ENCODE data around the gene RGS3. TPM values are rescaled to one million over a fixed set of nuclear protein-coding genes. Genes with fewer than 3 reads are reported as not detected.
A peak's percentile ranks its signal among the peaks of the same experiment; 100 is the strongest.

The RGS3 gene
- total and polyA plus RNA-seq, 12 donors: 65.4 to 201 (median 132) TPM

GRCh38 chr9:113594484-113595299 is 131.2 kb downstream of the RGS3 start:
- no peaks in the 10 kb centered on the region for H3K27me3 ChIP-seq
- H3K36me3 ChIP-seq: peaks cover 0 to 60% (median 30%) of the 10 kb centered on the region in 9 donors
- DNase-seq: no peak
- peaks cover 50 to 94% (median 87%) of the 10 kb centered on the region in 9 donors for H3K4me1 ChIP-seq
- ATAC-seq: peak; percentile 4 to 56 (median 24)
- peak overlapping the region; percentile 65 to 90 (median 80) for H3K4me3 ChIP-seq
- peak overlapping the region; percentile 87 to 98 (median 94) for H3K27ac ChIP-seq
- no peak for TF ChIP-seq CTCF (IDR thresholded peaks at IDR 0.05)
- intact Hi-C loops (cut with DNase I): loop anchor here in 5 of 10 donors (2.0 to 10.0 kb wide), 5 partner anchors 26 to 372 kb away; partner anchors contain the start of genes ALAD (in 1 of the 5), CDC26 (in 1 of the 5), FKBP15 (in 1 of the 5) and PRPF4 (in 1 of the 5)
- no peaks in the 10 kb centered on the region for H3K9me3 ChIP-seq
- WGBS, 2 donors: 12 to 15% methylated on average over 18 to 19 of the region's 19 CpGs

- no peaks in the 10 kb centered on the region for H3K9me3 ChIP-seq
- DNase-seq: no peak
- H3K4me3 ChIP-seq: peak overlapping the region; percentile 65 to 90 (median 80)
- H3K4me1 ChIP-seq: peaks cover 60 to 98% (median 87%) of the 10 kb centered on the region in 9 donors
- H3K27ac ChIP-seq: peak overlapping the region; percentile 31 to 98 (median 94)
- ATAC-seq: no peak
- no peak for TF ChIP-seq CTCF (IDR thresholded peaks at IDR 0.05)
- intact Hi-C loops (cut with DNase I): loop anchor here in 1 of 10 donors (10.0 kb wide), 1 partner anchor 322 kb away; the partner anchor contains the start of genes CDC26 and PRPF4
- no peaks in the 10 kb centered on the region for H3K27me3 ChIP-seq
- peaks cover 0 to 55% (median 30%) of the 10 kb centered on the region in 9 donors for H3K36me3 ChIP-seq
- WGBS, 2 donors: 71 to 77% methylated on average over 27 of the region's 27 CpGs
Measured at GRCh38 chr9:113596616-113597320, 133.2 kb downstream of the RGS3 start.

- peaks cover 57 to 98% (median 87%) of the 10 kb centered on the region in 9 donors for H3K4me1 ChIP-seq
- 48 to 52% methylated on average over 14 of the region's 14 CpGs for WGBS, 2 donors
- H3K27ac ChIP-seq: peak overlapping the region; percentile 55 to 98 (median 94)
- H3K36me3 ChIP-seq: peaks cover 0 to 50% (median 30%) of the 10 kb centered on the region in 9 donors
- intact Hi-C loops (cut with DNase I): loop anchor here in 1 of 10 donors (10.0 kb wide), 1 partner anchor 323 kb away; the partner anchor contains the start of genes CDC26 and PRPF4
- no peaks in the 10 kb centered on the region for H3K9me3 ChIP-seq
- TF ChIP-seq CTCF (IDR thresholded peaks at IDR 0.05): peak in 3 of 9 donors; percentile 15 to 19 (median 18)
- DNase-seq (no peak), ATAC-seq (no peak)
- H3K27me3 ChIP-seq: no peaks in the 10 kb centered on the region
- peak overlapping the region; percentile 65 to 90 (median 80) for H3K4me3 ChIP-seq
Measured at GRCh38 chr9:113597390-113598241, 134.1 kb downstream of the RGS3 start.
